ENCODE measurements around the gene LMAN2L.

Gene LMAN2L

DNA sequence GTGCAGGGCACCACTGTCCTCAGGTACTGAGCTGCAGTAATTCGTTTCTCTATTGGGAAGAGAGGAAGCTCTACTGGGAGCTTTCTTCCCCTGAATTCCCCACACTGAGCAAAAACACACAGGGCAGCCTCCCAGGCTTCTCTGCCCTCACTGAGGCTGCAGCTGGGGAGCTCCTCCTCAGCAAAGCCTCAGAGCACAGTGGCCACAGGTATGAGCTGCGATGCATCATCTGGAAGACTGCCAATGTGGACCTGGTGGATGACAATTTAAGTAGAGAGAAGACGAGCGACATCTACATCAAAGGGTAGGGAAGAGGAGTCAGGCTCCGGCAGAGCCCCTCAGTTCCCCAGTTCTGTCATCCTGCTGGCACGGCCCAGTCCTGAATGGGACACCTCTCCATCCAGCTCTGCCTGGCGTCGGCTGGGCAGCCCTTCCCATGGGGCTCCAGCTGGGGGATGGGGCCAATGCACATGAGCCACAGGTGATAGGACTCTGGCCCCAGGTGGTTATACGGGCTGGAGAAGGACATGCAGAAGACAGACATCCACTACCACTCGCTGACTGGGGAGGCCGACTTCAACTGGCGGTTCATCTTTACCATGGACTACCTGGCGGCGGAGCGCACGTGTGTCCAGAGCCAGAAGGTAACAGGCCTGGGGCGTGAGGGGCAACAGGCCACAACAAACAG is 37.6 kb downstream of the LMAN2L start:
- DNase-seq = no peak

DNA sequence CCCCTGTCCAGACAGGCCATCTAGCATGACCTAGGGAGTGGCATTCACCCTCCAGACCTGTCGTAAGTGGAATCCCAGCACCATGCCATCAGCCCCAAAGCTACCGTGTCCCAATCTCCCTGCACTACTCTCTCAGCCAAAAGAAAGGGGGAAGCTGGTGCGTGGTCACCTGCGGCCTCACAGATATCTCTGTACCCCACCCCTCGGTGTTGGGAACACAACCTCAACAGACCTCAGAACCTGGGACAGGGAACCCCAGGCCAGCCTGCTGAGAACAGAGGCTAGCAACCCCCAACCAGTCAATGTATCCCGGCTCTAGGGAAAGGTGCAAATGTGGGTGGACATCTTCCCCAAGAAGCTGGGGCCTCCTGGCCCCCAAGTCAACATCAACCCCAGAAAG is 38.2 kb downstream of the LMAN2L start:
- no peak for DNase-seq

- DNase-seq = no peak
These were observed 39.8 kb downstream of the LMAN2L start for GRCh38 chr2:96700086-96700485.

GRCh38 chr2:96699621-96700020 is 40.2 kb downstream of the LMAN2L start:
- no peak for DNase-seq

DNA sequence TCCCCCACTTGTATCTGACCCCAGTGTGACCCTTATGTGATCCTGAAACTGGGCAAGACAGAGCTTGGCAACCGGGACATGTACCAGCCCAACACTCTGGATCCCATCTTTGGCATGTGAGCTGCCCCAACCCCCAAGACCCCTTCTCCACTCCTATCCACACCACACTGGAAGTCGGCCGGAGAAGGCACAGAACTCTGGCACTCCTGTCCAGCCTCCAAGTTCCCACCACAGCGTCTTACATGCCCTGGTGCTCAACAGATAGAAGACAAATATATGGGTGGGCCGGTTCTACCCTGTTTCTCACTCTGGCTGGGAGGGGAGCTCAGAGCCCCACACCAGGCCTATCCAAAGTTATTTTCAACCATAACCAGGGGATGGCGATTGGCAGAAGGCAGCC is 40.8 kb downstream of the LMAN2L start:
- no peak for DNase-seq

GRCh38 chr2:96698221-96698861 is 41.5 kb downstream of the LMAN2L start:
- DNase-seq = no peak

DNA sequence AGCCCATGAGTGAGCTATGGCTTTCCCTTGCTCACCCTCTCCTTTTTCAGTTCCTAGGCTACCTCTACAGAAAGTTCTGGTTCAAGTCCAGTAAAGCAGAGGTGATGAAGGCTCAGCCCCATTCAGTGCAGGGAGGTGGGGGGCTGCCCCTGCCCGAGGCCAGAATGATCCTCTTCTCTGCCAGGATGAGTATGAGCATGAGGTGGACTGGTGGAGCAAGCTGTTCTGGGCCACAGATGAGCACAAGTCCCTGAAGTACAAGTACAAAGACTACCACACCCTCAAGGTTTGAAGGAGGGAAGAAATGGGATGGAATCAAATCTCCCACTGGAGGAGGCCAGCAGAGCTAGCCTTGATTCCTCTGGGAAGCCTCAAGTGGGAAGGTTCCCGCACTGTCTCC is 42.4 kb downstream of the LMAN2L start:
- no peak for DNase-seq

DNA sequence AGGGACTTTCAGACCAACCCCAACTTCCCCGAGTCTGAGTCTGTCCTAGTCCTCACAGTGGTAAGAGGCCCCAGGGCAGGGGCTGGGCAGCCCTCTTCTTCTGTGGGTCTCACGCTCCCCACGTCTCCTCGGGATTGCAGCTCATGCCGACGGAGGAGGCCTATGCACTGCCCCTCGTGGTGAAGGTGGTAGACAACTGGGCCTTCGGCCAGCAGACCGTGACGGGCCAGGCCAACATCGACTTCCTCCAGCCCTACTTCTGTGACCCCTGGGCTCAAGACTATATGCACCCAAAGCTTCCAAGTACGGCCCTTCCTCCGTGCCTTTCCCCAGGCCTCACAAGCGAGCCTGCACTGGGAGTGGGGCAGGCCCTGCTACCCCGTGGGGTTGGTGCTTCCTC is 44.3 kb downstream of the LMAN2L start:
- DNase-seq = no peak

DNA sequence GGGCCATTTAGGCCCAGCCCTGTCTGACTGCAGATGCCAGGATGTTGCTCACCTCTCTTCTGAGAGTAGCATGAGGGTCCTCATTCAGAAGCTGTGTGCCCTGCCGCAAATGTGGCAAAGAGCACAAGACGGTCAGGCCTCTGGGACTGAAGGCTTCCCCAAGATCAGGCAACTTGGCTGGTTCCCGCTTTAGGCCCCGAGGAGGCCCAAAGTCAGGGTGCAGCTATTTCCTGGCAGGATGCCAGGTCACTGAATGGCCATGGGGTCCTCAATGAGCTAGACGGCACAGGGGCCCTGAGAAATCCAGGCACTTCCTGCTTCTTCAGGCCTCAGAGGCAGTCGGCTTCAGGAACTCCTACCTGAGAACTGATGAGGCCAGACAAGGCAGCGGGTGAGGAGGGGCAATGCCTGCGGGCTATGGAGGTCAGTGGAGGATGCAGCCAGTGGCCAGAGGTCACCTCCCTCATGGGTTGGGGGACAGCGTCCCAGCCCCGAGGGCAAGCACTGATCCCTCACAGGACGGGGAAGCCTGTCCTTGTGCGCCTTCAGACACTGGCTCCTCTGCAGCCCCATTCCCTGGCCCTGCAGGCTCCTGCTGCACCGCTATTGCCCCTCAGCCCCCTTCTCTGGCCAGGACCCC is 44.9 kb downstream of the LMAN2L start:
- no peak for DNase-seq

DNA sequence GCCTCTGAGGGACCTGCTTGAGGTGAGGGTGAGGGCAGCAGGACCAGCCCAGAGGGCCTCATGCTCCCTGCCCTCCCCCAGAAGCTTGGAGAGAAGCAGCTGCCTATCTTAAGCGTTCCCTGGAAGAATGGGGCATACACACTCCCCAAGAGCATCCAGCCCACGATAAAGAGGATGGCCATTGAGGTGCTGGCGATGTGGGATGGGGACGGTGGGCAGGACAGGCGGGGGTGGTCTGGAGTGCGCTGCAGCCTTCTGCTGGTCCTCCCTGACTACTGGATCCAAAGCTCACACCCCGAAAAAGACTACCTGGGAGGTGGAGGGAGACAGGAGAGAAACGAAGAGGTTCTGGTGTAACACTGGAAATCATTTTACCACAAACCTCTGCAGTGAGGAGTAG is 45.6 kb downstream of the LMAN2L start:
- no peak for DNase-seq

GRCh38 chr2:96693286-96694200 is 46.3 kb downstream of the LMAN2L start:
- DNase-seq = no peak

DNA sequence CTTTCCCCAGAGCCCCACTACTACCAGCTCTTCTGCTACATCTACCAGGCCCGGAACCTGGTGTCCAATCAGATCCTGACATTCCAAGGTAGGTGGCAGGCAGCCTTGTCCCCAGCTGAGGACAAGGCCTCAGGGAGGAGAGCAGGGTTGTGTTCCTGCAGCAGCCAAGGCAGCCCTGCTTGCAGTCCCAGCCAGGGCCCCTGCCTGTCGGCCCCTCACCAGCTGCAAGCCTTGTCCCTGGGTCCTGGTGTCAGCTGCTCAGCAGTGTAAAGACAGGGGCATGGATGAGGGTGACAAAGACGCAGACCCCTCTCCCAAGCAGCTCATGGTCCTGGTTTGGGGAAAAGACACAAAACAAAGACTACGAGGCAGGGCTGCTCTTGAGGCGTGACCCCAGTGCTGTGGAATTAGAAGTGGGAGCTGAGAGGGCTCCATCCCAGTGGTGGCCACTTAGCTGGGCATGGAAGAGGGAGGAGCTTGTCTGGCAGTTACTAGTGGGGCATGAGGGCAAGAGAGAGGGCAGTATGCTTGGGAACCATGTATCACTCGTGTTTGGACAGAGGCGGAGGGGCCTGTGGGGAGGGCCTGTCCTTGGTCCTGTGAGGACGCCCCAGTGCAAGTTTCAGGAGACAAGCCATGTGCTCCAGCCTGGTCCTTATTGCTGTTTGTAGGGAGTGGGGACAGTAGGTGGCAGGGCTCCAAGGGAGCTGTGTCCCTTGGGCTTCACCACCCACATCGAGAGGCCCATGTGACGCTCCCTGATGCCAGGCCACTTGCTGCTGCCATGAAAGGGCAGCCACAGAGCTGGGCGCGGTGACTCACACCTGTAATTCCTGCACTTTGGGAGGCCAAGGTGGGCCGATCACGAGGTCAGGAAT is 47.5 kb downstream of the LMAN2L start:
- no peak for DNase-seq

GRCh38 chr2:96691022-96691612 is 48.7 kb downstream of the LMAN2L start:
- no peak for DNase-seq

DNA sequence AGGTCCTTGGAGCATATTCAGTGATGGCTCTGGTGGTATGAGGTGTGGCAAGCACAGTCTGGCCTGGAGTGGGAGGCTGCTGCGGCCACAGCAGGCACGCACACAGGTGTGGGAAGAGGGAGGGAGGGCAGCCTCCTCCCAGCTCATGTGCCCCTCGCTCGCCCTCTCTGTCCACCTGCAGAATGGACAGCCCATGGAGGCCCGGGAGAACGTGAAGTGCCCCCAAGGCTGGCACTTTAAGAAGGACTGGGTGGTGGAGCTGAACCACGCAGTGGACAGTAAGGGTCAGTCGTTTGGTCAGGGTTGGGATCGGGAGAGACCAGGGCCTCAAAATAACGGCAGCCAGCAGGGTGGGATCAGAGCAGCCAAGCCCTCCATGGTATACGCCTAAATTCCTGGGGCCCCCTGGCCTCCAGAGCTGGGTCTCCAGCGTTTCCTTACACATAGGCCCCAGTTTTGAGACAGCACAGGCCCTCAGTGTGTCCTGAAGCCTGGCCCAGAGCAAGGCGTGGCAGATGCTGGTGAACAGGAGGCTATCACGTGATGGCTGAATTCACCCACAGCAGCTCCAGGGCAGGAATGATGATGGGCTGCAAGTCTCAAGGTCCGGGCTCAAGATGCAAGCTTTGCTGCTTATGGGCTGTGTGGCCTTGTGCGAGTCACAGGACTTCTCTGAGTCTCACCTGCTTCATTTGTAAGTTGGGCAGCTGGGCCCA is 49.4 kb downstream of the LMAN2L start:
- DNase-seq = no peak

DNA sequence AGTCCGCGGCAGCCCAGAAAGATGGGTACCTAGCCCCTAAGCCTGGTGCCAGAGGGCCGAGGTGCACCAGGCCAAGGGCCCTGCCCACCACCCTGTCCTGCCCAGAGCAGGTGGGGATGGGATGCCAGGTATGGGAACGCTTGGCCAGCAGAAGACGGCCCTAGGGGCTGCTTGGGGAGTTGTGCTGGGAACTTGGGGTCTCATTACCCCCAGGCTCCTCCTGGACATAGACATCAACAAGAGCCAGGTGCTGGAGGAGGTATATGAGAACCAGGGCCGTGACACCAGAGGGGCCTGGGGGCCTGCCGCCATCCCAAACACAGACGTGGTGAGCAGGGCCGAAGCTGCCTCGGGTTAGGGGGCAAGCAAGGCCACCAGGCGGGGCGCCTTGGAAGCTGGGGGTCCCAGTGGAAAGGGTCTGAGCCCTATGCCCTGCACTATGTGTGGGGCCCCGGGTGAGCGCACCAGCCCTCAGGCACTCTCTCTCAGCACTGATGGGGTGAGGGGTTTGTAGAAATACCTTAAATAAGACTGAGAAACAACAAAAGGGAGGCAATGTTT is 50.4 kb downstream of the LMAN2L start:
- DNase-seq = no peak

GRCh38 chr2:96688649-96689430 is 51.0 kb downstream of the LMAN2L start:
- DNase-seq = no peak

DNA sequence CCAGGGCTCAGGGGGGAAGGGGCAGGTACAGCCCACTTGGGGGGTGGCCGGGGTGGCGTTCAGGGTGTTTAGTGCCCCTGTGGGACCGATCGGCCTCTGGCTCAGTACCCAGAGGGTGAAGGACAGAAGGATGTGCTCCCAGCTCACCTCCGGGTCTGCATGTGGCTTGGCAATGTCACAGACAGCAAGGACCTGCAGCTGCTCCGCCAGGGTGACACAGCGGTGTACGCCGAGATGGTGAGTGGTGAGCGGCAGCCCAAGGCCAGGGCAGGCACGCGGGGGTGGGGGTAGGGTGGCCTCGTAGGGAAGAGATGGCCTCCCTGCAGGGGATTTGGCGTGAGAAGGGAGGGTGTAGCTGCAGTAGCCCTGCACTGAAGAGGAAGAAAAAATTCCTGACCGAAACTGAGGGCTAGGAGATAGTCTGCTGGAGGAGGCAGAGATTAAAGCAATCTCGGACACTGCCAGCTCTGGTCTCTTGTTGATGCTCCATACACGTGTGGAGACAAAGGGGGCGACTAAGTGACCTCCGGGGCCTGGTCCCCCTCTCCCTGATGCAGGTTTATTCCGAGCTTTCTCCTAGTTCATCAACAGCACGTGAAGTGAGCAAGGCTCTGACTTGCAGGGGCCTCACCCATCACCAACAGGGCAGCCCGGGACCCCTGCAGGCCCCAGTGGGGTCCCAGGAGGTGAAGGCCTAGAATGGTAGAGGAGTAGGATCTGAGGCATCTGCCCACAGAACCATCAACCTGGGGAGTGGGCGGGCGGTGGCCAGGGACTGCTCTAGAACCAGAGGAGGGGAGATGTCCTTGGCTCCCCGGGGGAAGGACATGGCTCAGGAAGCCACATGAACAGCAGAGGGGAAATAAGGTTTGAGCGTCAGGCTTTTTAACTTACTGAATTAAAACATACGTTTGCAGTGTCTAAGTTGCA is 51.9 kb downstream of the LMAN2L start:
- no peak for DNase-seq

DNA sequence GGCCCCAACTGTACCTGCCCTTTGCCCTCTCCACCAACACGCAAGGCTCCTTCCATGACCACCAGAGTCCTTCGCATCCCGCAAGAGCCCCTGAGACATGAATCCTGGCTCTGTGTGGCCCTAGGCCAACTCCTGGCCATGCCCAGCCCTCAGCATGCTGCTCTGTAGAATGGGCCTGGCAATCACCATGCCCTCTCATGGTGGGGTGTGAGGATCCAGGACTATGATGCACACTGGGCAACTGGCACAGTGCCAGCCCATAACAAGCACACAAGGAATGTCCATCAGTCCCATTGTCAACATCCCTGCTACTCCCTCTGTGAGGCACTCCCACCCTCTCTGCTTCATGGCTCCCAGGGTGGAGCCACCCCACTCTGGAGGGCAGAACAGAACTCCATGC is 52.6 kb downstream of the LMAN2L start:
- no peak for DNase-seq

All from stimulated activated CD4-positive, alpha-beta T cell treated with anti-CD3 and anti-CD28 coated beads, Interleukin-15, amount 100 ng/mL, for 24 hours (primary cell).